ENCODE results near the gene GRIK3. TPM values are rescaled to one million over a fixed set of nuclear protein-coding genes. Genes with fewer than 3 reads are reported as not detected.

GRIK3 gene
- total RNA-seq, 1 experiment from 2014 or later = not detected

- Histone ChIP-seq H3K9ac (ENCODE audit: low read length) (no peak overlapping the region), H3K4me3 (ENCODE audit: low read length) (no peak overlapping the region), H3F3A (ENCODE audit: low read length, unreplicated experiment) (no peaks in the 10 kb centered on the region), H3K4me2 (ENCODE audit: low read length) (no peak overlapping the region), H3K79me2 (ENCODE audit: low read length) (no peaks in the 10 kb centered on the region), H3K4me1 (ENCODE audit: insufficient read depth, low read length) (no peaks in the 10 kb centered on the region), H3K27ac (ENCODE audit: low read length) (no peak overlapping the region), H2AFZ (ENCODE audit: low read length) (no peak overlapping the region), H3K36me3 (ENCODE audit: low read depth, low read length) (no peaks in the 10 kb centered on the region), H3K27me3 (ENCODE audit: low read length) (peaks cover 44% of the 10 kb centered on the region), H4K20me1 (ENCODE audit: low read length) (no peaks in the 10 kb centered on the region), H3K9me3 (ENCODE audit: low read length) (no peaks in the 10 kb centered on the region), H3K9me2 (replicated peaks; ENCODE audit: low read length) (no peaks in the 10 kb centered on the region)
- TF ChIP-seq EZH2 (IDR thresholded peaks at IDR 0.05; ENCODE audit: low read length, unreplicated experiment) = no peak
- no peak for TF ChIP-seq EZH2phosphoT487 (IDR thresholded peaks at IDR 0.05; ENCODE audit: borderline replicate concordance, low read length)
- no peak for TF ChIP-seq CTCF (conservative IDR thresholded peaks at IDR 0.05; ENCODE audit: low read depth, low read length)
- ChIA-PET POLR2A (ENCODE audit: unreplicated experiment) (no interaction called here), CTCF (no interaction called here)
- DNase-seq (no peak), ATAC-seq (no peak)
- intact Hi-C loops (cut with micrococcal nuclease) = no loop called here
- no TSS peak for BruUV-seq (replicated peaks)
Observed at GRCh38 chr1:36911561-36912364, 122.6 kb downstream of the GRIK3 start.

GRCh38 chr1:36910886-36911540 is 123.3 kb downstream of the GRIK3 start:
- Histone ChIP-seq H3K4me2 (ENCODE audit: low read length) (no peak overlapping the region), H3K27ac (ENCODE audit: low read length) (no peak overlapping the region), H3K9me2 (replicated peaks; ENCODE audit: low read length) (no peaks in the 10 kb centered on the region), H3K36me3 (ENCODE audit: low read depth, low read length) (no peaks in the 10 kb centered on the region), H3F3A (ENCODE audit: low read length, unreplicated experiment) (no peaks in the 10 kb centered on the region), H3K4me3 (ENCODE audit: low read length) (no peak overlapping the region), H4K20me1 (ENCODE audit: low read length) (no peaks in the 10 kb centered on the region), H3K27me3 (ENCODE audit: low read length) (peaks cover 44% of the 10 kb centered on the region), H3K9ac (ENCODE audit: low read length) (no peak overlapping the region), H3K79me2 (ENCODE audit: low read length) (no peaks in the 10 kb centered on the region), H2AFZ (ENCODE audit: low read length) (no peak overlapping the region), H3K4me1 (ENCODE audit: insufficient read depth, low read length) (no peaks in the 10 kb centered on the region), H3K9me3 (ENCODE audit: low read length) (no peaks in the 10 kb centered on the region)
- intact Hi-C loops (cut with micrococcal nuclease) = no loop called here
- DNase-seq (no peak), ATAC-seq (no peak)
- POLR2A ChIA-PET (ENCODE audit: unreplicated experiment) = no interaction called here
- CTCF ChIA-PET = no interaction called here
- no TSS peak for BruUV-seq (replicated peaks)
- TF ChIP-seq EZH2 (IDR thresholded peaks at IDR 0.05; ENCODE audit: low read length, unreplicated experiment) (no peak), EZH2phosphoT487 (IDR thresholded peaks at IDR 0.05; ENCODE audit: borderline replicate concordance, low read length) (no peak), CTCF (conservative IDR thresholded peaks at IDR 0.05; ENCODE audit: low read depth, low read length) (no peak)
